NB4 (cell line): Measurements from ENCODE around the gene MYO1B.

Experiments used
- CTCF ChIP-seq: IDR thresholded peaks from one replicate; pipeline ENCODE4 v1.5.1; 2012; ENCODE audit warnings: low read depth, low read length
- MAX ChIP-seq: IDR thresholded peaks from 2 replicates; pipeline ENCODE4 v1.6.1; 2011; ENCODE audit warnings: low read depth, low read length
- MYC ChIP-seq: IDR thresholded peaks from 2 replicates; pipeline ENCODE4 v1.6.1; 2011; ENCODE audit warnings: low read depth, low read length
- POLR2A ChIP-seq: IDR thresholded peaks from 2 replicates; pipeline ENCODE4 v1.6.1; 2011; ENCODE audit warnings: mild to moderate bottlenecking; ENCODE audit not compliant: insufficient read length; ENCODE audit errors: extremely low read depth

GRCh38 chr2:191314697-191315364 is 69.6 kb downstream of the MYO1B start:
- TF ChIP-seq POLR2A (no peak), CTCF (no peak), MAX (no peak), MYC (no peak)
